ENCODE data around the gene HYDIN. TPM values are rescaled to one million over a fixed set of nuclear protein-coding genes. Genes with fewer than 3 reads are reported as not detected.

HYDIN gene
- total RNA-seq, 4 donors from 2014 or later, result 0.16 to 2.0 (median 1.4) TPM; not detected in 1

DNA sequence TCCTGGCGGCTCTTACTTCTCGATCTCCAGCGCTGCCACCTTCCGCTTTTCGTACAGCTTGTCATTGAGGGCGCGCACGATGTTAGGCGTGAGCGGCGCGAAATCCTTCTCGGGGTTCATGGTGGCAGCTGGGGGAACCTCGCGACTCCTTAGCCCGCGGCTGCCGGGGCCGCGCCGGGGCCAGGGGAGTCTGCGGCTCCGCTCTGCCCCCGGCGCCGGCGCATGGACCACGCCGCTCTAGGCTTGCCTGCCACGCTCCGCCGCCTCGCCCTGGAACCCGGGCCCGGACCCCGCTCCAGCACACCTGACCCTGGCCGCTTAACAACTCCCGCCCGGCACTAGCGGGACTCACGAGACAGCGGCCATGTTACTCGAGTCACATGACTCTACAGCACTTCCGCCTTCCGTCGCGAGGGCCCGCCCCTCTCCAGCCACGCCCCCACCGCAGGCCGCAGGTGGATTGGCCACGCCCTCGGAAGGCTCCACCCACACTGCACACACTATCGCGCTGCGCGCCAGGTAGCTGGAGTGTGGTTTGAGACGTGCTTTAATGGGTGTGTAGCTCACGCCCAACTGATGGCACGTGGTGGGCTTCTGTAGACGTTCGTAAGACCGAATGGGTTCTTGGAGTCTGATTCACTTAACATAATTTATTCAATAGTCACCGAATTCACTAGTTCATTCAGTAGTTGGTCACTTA lies 429.6 kb downstream of the HYDIN start, which contains the start of gene VAC14:
VAC14 (minus strand) TSS at position 378 of the 700 bp plus-strand sequence; CDS start at position 120, 258 bp downstream.
- Histone ChIP-seq H3K9me3 (no peaks in the 10 kb centered on the region), H3K27me3 (no peaks in the 10 kb centered on the region), H3K4me1 (peaks cover 10 to 21% (median 13%) of the 10 kb centered on the region in 4 donors), H3K27ac (peak within 1 kb of the TSS; percentile 72 to 81 (median 74)), H3K4me3 (peak within 1 kb of the TSS; percentile 80 to 96 (median 90)), H3K36me3 (no peaks in the 10 kb centered on the region)
- peak; percentile 60 for TF ChIP-seq POLR2A (IDR thresholded peaks at IDR 0.05)
- TF ChIP-seq, protein P1, sequence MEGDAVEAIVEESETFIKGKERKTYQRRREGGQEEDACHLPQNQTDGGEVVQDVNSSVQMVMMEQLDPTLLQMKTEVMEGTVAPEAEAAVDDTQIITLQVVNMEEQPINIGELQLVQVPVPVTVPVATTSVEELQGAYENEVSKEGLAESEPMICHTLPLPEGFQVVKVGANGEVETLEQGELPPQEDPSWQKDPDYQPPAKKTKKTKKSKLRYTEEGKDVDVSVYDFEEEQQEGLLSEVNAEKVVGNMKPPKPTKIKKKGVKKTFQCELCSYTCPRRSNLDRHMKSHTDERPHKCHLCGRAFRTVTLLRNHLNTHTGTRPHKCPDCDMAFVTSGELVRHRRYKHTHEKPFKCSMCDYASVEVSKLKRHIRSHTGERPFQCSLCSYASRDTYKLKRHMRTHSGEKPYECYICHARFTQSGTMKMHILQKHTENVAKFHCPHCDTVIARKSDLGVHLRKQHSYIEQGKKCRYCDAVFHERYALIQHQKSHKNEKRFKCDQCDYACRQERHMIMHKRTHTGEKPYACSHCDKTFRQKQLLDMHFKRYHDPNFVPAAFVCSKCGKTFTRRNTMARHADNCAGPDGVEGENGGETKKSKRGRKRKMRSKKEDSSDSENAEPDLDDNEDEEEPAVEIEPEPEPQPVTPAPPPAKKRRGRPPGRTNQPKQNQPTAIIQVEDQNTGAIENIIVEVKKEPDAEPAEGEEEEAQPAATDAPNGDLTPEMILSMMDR (IDR thresholded peaks at IDR 0.05), result no peak
- peak; percentile 72 to 89 (median 76) for TF ChIP-seq POLR2AphosphoS5 (IDR thresholded peaks at IDR 0.05)
- peak; percentile 98 for DNase-seq
- in situ Hi-C loops (cut with MboI; ENCODE audit: low pct_ligation_motif_present in 1 of 4, low pct_unique_long_range_greater_than_20kb in 1 of 4, low sequenced_read_pairs in 3 of 4), result no loop called here
- WGBS, 2 donors (ENCODE audit: low coverage in 1 of 2), result 1% methylated on average over 47 of the region's 64 CpGs; no CpG with 5 or more reads in 1 of the 2 donors
- intact Hi-C loops (cut with DNase I; ENCODE audit: low total_unique reads), result no loop called here

GRCh38 chr16:70800311-70800710 lies 430.2 kb downstream of the HYDIN start:
- in situ Hi-C loops (cut with MboI; ENCODE audit: low pct_ligation_motif_present in 1 of 4, low pct_unique_long_range_greater_than_20kb in 1 of 4, low sequenced_read_pairs in 3 of 4), result no loop called here
- intact Hi-C loops (cut with DNase I; ENCODE audit: low total_unique reads), result no loop called here
- Histone ChIP-seq H3K36me3 (no peaks in the 10 kb centered on the region), H3K4me1 (peaks cover 10 to 21% (median 13%) of the 10 kb centered on the region in 4 donors), H3K27me3 (no peaks in the 10 kb centered on the region), H3K4me3 (peak overlapping the region; percentile 80 to 96 (median 90)), H3K27ac (peak overlapping the region; percentile 72 to 81 (median 74)), H3K9me3 (no peaks in the 10 kb centered on the region)
- TF ChIP-seq EP300 (IDR thresholded peaks at IDR 0.05; ENCODE audit: low read depth), result no peak
- DNase-seq, result no peak
- 9 to 11% methylated on average over 4 to 7 of the region's 7 CpGs for WGBS, 2 donors (ENCODE audit: low coverage in 1 of 2)

GRCh38 chr16:70796301-70796700 lies 434.2 kb downstream of the HYDIN start:
- Histone ChIP-seq H3K36me3 (no peaks in the 10 kb centered on the region), H3K4me1 (peaks cover 10 to 21% (median 13%) of the 10 kb centered on the region in 4 donors)
- in situ Hi-C loops (cut with MboI; ENCODE audit: low pct_ligation_motif_present in 1 of 4, low pct_unique_long_range_greater_than_20kb in 1 of 4, low sequenced_read_pairs in 3 of 4), result no loop called here

GRCh38 chr16:70795296-70795912 lies 435.1 kb downstream of the HYDIN start:
- Histone ChIP-seq H3K4me1 (peaks cover 8 to 20% (median 11%) of the 10 kb centered on the region in 4 donors), H3K27ac (no peak overlapping the region), H3K9me3 (no peaks in the 10 kb centered on the region), H3K27me3 (no peaks in the 10 kb centered on the region), H3K36me3 (no peaks in the 10 kb centered on the region), H3K4me3 (no peak overlapping the region)
- intact Hi-C loops (cut with DNase I; ENCODE audit: low total_unique reads), result no loop called here
- no peak for DNase-seq
- TF ChIP-seq POLR2A (IDR thresholded peaks at IDR 0.05), result no peak
- TF ChIP-seq, protein P1 (IDR thresholded peaks at IDR 0.05), result no peak
- TF ChIP-seq EP300 (IDR thresholded peaks at IDR 0.05; ENCODE audit: low read depth), result no peak
- TF ChIP-seq POLR2AphosphoS5 (IDR thresholded peaks at IDR 0.05), result no peak
- in situ Hi-C loops (cut with MboI; ENCODE audit: low pct_ligation_motif_present in 1 of 4, low pct_unique_long_range_greater_than_20kb in 1 of 4, low sequenced_read_pairs in 3 of 4), result no loop called here
- 86 to 92% methylated on average over 6 to 12 of the region's 12 CpGs for WGBS, 2 donors (ENCODE audit: low coverage in 1 of 2)

More at GRCh38 chr16:70796301-70796700, 434.2 kb downstream of the HYDIN start:
- Histone ChIP-seq H3K27ac (no peak overlapping the region), H3K27me3 (no peaks in the 10 kb centered on the region), H3K9me3 (no peaks in the 10 kb centered on the region), H3K4me3 (no peak overlapping the region)
- TF ChIP-seq, protein P1 (IDR thresholded peaks at IDR 0.05), result no peak
- no peak for TF ChIP-seq EP300 (IDR thresholded peaks at IDR 0.05; ENCODE audit: low read depth)
- no peak for TF ChIP-seq POLR2A (IDR thresholded peaks at IDR 0.05)
- TF ChIP-seq POLR2AphosphoS5 (IDR thresholded peaks at IDR 0.05), result no peak
- WGBS, 2 donors (ENCODE audit: low coverage in 1 of 2), result 91 to 100% methylated on average over 1 to 3 of the region's 3 CpGs
- intact Hi-C loops (cut with DNase I; ENCODE audit: low total_unique reads), result no loop called here
- DNase-seq, result no peak
